HEK293T (cell line): Measurements from ENCODE around the gene TSEN54.

Experiments used
- CTCF ChIA-PET: fragments of 350-600 bp; formaldehyde crosslinking; extraction: SDS; loops from one replicate; lab custom pipeline; 2021; ENCODE audit warnings: antibody characterized with exemption, inconsistent platforms; lab: Yijun Ruan, JAX
- POLR2A ChIA-PET: fragments of 350-600 bp; formaldehyde crosslinking; extraction: SDS; loops from one replicate; lab custom pipeline; 2020; ENCODE audit warnings: antibody characterized with exemption, inconsistent platforms; lab: Yijun Ruan, JAX
- DNase-seq: peaks from one replicate; pipeline ENCODE4 v3.0.0; 2012; ENCODE audit warnings: mixed read lengths; ENCODE audit errors: extremely low spot score
- ARNT ChIP-seq: fragments of 450-650 bp; IDR thresholded peaks from 2 replicates; pipeline ENCODE4 v1.6.1; 2017; ENCODE audit warnings: mild to moderate bottlenecking
- BHLHE40 ChIP-seq: fragments of 450-650 bp; IDR thresholded peaks from 2 replicates; pipeline ENCODE4 v1.6.1; 2016; ENCODE audit warnings: mild to moderate bottlenecking, moderate library complexity, borderline replicate concordance
- CTBP1 ChIP-seq: fragments of 450-650 bp; IDR thresholded peaks from 2 replicates; pipeline ENCODE4 v1.6.1; 2016; ENCODE audit warnings: borderline replicate concordance
- ELF4 ChIP-seq: fragments of 450-650 bp; IDR thresholded peaks from 2 replicates; pipeline ENCODE4 v1.6.1; 2017; ENCODE audit warnings: antibody characterized with exemption
- FOXA1 ChIP-seq: fragments of 450-650 bp; IDR thresholded peaks from 2 replicates; pipeline ENCODE4 v1.6.1; 2016; ENCODE audit warnings: mild to moderate bottlenecking
- FOXK2 ChIP-seq: fragments of 450-650 bp; IDR thresholded peaks from 2 replicates; pipeline ENCODE4 v1.6.1; 2016; ENCODE audit warnings: mild to moderate bottlenecking
- FOXM1 ChIP-seq: fragments of 450-650 bp; IDR thresholded peaks from 2 replicates; pipeline ENCODE4 v1.6.1; 2017; ENCODE audit warnings: mild to moderate bottlenecking, borderline replicate concordance
- HDGF ChIP-seq: fragments of 450-650 bp; IDR thresholded peaks from 2 replicates; pipeline ENCODE4 v1.6.1; 2017; ENCODE audit warnings: antibody characterized with exemption, borderline replicate concordance
- L3MBTL2 ChIP-seq: fragments of 450-650 bp; conservative IDR thresholded peaks from 2 replicates; pipeline ENCODE4 v1.6.1; 2016; ENCODE audit warnings: mild to moderate bottlenecking
- LEF1 ChIP-seq: fragments of 450-650 bp; IDR thresholded peaks from 2 replicates; pipeline ENCODE4 v1.6.1; 2017; ENCODE audit warnings: mild to moderate bottlenecking, borderline replicate concordance
- NFRKB ChIP-seq: fragments of 450-650 bp; IDR thresholded peaks from 2 replicates; pipeline ENCODE4 v1.6.1; 2016; ENCODE audit warnings: mild to moderate bottlenecking, moderate library complexity
- SP1 ChIP-seq: fragments of 450-650 bp; IDR thresholded peaks from 2 replicates; pipeline ENCODE4 v1.6.1; 2017
- SUZ12 ChIP-seq: fragments of 450-650 bp; IDR thresholded peaks from 2 replicates; pipeline ENCODE4 v1.6.1; 2016; ENCODE audit warnings: mild to moderate bottlenecking
- TARDBP ChIP-seq: fragments of 450-650 bp; IDR thresholded peaks from 2 replicates; pipeline ENCODE4 v1.6.1; 2016
- ZNF384 ChIP-seq: fragments of 450-650 bp; IDR thresholded peaks from 2 replicates; pipeline ENCODE4 v1.6.1; 2016
- TF ChIP-seq, protein P1 (sequence below): fragments of 450-650 bp; IDR thresholded peaks from 2 replicates; pipeline ENCODE4 v1.6.1; 2016

TSEN54 gene

GRCh38 chr17:75535119-75535537 is 18.8 kb downstream of the TSEN54 start:
- DNase-seq, result no peak
- POLR2A ChIA-PET, result interaction anchor here (1.5 kb wide), 2 partner anchors 8 to 10 kb away, joined by 4 to 7 read pairs; partner anchors contain the start of gene LLGL2
- CTCF ChIA-PET, result no interaction called here
- TF ChIP-seq LEF1 (no peak), NFRKB (no peak), SP1 (no peak), ZNF384 (no peak), TARDBP (no peak), FOXA1 (no peak), FOXM1 (no peak), CTBP1 (no peak), FOXK2 (no peak), ARNT (no peak), SUZ12 (no peak), ELF4 (no peak), BHLHE40 (no peak), HDGF (no peak), L3MBTL2 (no peak)
- TF ChIP-seq, protein P1, sequence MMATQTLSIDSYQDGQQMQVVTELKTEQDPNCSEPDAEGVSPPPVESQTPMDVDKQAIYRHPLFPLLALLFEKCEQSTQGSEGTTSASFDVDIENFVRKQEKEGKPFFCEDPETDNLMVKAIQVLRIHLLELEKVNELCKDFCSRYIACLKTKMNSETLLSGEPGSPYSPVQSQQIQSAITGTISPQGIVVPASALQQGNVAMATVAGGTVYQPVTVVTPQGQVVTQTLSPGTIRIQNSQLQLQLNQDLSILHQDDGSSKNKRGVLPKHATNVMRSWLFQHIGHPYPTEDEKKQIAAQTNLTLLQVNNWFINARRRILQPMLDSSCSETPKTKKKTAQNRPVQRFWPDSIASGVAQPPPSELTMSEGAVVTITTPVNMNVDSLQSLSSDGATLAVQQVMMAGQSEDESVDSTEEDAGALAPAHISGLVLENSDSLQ, result no peak

DNA sequence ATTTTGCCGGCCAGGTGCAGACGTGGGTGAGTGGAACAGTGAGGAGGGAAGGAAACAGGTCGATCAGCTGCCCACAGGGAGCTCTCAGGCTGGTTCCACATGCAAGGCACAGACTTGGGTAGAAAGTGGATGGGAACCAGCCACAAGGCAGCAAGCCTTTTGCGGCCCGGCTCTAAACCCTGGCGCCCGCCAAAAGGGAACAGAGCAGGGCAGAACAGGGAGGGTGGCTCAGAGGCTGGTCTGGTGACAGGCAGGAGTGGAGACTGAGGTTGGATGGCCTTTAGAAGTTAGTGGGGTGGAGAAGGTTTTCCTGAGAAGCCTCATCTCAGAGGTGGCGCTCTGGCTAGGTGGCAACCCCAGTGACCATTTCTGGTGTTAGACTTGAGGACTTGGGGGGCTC is 19.5 kb downstream of the TSEN54 start:
- POLR2A ChIA-PET, result interaction anchor here (1.5 kb wide), 2 partner anchors 9 to 11 kb away, joined by 4 to 7 read pairs; partner anchors contain the start of gene LLGL2
- no peak for DNase-seq
- TF ChIP-seq FOXM1, result no peak
- TF ChIP-seq ARNT, result no peak
- TF ChIP-seq FOXA1, result no peak
- no peak for TF ChIP-seq SP1
- no peak for TF ChIP-seq L3MBTL2
- TF ChIP-seq ZNF384, result no peak
- CTCF ChIA-PET, result no interaction called here

DNA sequence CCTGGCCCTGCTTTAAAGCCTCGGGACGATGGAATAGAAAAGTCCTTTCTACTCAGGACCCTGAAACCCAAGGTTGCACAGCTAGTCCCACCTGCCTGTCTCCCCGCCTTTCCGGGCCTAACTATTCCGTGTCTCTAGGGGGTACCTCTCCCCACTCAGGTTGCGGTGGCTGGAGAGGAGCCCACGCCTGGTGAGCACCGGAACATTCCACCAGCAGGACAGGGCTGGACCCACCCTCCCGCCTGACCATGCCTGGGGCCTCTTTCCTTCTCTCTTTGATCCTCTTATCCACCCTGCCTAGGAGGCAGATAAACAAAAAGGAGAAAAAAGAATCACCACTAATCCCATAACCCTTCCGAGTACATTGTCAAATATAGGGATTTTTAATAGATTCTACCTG is 20.0 kb downstream of the TSEN54 start:
- DNase-seq, result no peak
- CTCF ChIA-PET, result no interaction called here
- TF ChIP-seq ARNT (no peak), SP1 (no peak), LEF1 (no peak), ELF4 (no peak), FOXK2 (no peak), FOXM1 (no peak), CTBP1 (no peak), NFRKB (no peak), BHLHE40 (no peak)
- POLR2A ChIA-PET, result no interaction called here

GRCh38 chr17:75539967-75540729 is 23.8 kb downstream of the TSEN54 start:
- ChIA-PET POLR2A (interaction anchor here (2.8 kb wide), 1 partner anchor 9 kb away, joined by 8 read pairs; no protein-coding TSS in a partner anchor), CTCF (no interaction called here)
- TF ChIP-seq SUZ12 (no peak), ARNT (no peak), SP1 (no peak), FOXM1 (no peak)
- no peak for DNase-seq

- TF ChIP-seq CTBP1 (no peak), SUZ12 (no peak), BHLHE40 (no peak), FOXA1 (no peak), NFRKB (no peak), LEF1 (no peak), TARDBP (no peak), FOXK2 (no peak), L3MBTL2 (no peak), ARNT (no peak), HDGF (no peak), ZNF384 (no peak), SP1 (no peak)
- TF ChIP-seq, protein P1, result no peak
- POLR2A ChIA-PET, result interaction anchor here (2.8 kb wide), 1 partner anchor 8 kb away, joined by 8 read pairs; no protein-coding TSS in a partner anchor
- CTCF ChIA-PET, result no interaction called here
- DNase-seq, result no peak
These were observed 24.7 kb downstream of the TSEN54 start for GRCh38 chr17:75540923-75541503.

GRCh38 chr17:75542229-75542628 is 25.9 kb downstream of the TSEN54 start:
- DNase-seq, result no peak
- ChIA-PET POLR2A (no interaction called here), CTCF (no interaction called here)
- no peak for TF ChIP-seq FOXM1
- TF ChIP-seq ARNT, result no peak
- TF ChIP-seq SUZ12, result no peak

DNA sequence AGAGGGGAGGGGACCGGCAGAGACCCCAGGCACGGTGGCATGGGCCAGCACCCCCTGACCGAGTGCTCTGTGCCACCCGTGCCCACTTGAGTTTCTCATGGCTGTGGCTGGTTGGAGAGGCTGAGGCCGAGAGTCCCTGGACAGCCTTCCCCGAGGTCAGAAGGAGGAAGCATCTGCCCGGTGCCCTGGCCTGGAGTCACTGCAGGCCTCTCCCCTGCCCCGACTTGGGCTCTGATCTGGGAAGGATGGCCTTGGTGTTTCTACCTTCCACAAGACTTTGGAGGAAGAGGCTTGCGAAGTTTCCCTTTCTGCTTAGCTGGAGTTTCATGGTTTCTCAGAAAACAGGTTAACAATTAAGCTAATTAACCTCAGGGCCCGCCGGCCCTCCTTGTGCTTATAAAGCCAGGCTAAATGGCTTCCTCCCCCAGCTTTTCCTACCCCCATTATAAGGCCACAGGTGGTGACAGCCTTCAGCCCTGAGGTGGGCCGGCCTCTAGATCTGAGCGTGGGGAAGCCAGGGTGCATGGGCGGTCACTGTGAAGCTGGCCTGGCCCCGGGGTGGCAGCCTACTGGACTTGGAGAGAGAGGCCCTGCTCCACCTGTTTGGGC is 26.5 kb downstream of the TSEN54 start:
- no peak for TF ChIP-seq CTBP1
- TF ChIP-seq SUZ12, result no peak
- no peak for TF ChIP-seq LEF1
- no peak for TF ChIP-seq ZNF384
- TF ChIP-seq HDGF, result no peak
- TF ChIP-seq SP1, result no peak
- TF ChIP-seq ELF4, result no peak
- no peak for TF ChIP-seq FOXK2
- TF ChIP-seq, protein P1, result no peak
- TF ChIP-seq BHLHE40, result no peak
- no peak for TF ChIP-seq ARNT
- no peak for TF ChIP-seq FOXM1
- TF ChIP-seq TARDBP, result no peak
- no peak for TF ChIP-seq L3MBTL2
- no peak for TF ChIP-seq FOXA1
- no peak for TF ChIP-seq NFRKB
- ChIA-PET CTCF (no interaction called here), POLR2A (no interaction called here)
- no peak for DNase-seq
